Thyroid gland (tissue), 4 donors: Measurements from ENCODE around the gene MDN1. TPM values are rescaled to one million over a fixed set of nuclear protein-coding genes. Genes with fewer than 3 reads are reported as not detected.

Source experiments
- DNase-seq, 2 donors: peaks; one replicate each; pipeline ENCODE4 v3.0.0-alpha.2; 2019
- H3K27ac ChIP-seq, 3 donors: fragments of 200-600 bp; sonication (generic); 1 replicate in 2 of 3; 2 replicates in 1 of 3; pipeline ENCODE4 v1.5.1; 2016 to 2019; ENCODE audit warnings: mild to moderate bottlenecking in 1 of 3, moderate library complexity in 1 of 3
- H3K27me3 ChIP-seq: fragments of 200-600 bp; sonication (generic); one replicate; pipeline ENCODE4 v1.5.1; 2019
- H3K36me3 ChIP-seq, 2 donors: fragments of 200-600 bp; sonication (generic); one replicate each; pipeline ENCODE4 v1.5.1; 2016 to 2019
- H3K4me1 ChIP-seq, 2 donors: fragments of 200-600 bp; sonication (generic); one replicate each; pipeline ENCODE4 v1.5.1; 2017 to 2019
- H3K4me3 ChIP-seq, 3 donors: fragments of 200-600 bp; sonication (generic); replicated peaks in 1 of 3; 1 replicate in 2 of 3; 2 replicates in 1 of 3; pipeline ENCODE4 v1.5.1; 2016; ENCODE audit warnings: mild to moderate bottlenecking in 1 of 3
- H3K9me3 ChIP-seq: fragments of 200-600 bp; sonication (generic); one replicate; pipeline ENCODE4 v1.5.1; 2017
- POLR2A ChIP-seq, 2 donors: fragments of 450-650 bp; IDR thresholded peaks; one replicate each; pipeline ENCODE4 v1.6.1; 2017; ENCODE audit warnings: antibody characterized with exemption in 2 of 2, mild to moderate bottlenecking in 2 of 2, moderate library complexity in 1 of 2
- WGBS, 2 donors: methylation state at CpG; one replicate each; pipeline ENCODE4 v1.1.5; 2017; 5-methylcytosine and 5-hydroxymethylcytosine counted together
- intact Hi-C: fragments of 100-400 bp; cut with DNase I; formaldehyde crosslinking; loops from one replicate; pipeline ENCODE4 v1.15.1; 2023
- total RNA-seq, 4 donors: library from RNA; depleted of rRNA; stranded (reverse); fragments of >200 nt; gene quantifications; one replicate each; pipeline ENCODE4 v1.2.3, GENCODE V29; 2016
- TF ChIP-seq, protein P1 (sequence below), 6 experiments: fragments of 200-600 bp in 3 of 6; fragments of 450-650 bp in 3 of 6; sonication (generic) in 3 of 6; IDR thresholded peaks; one replicate each; pipeline ENCODE4 v1.5.1; 2016 to 2019; ENCODE audit warnings: antibody characterized with exemption in 6 of 6, mild to moderate bottlenecking in 2 of 6, inconsistent platforms in 1 of 6, moderate library complexity in 1 of 6

The MDN1 gene
- total RNA-seq, 4 donors from 2014 or later = 32.0 to 44.7 (median 40.1) TPM

GRCh38 chr6:89675949-89676748 lies 143.4 kb downstream of the MDN1 start:
- 72 to 79% methylated on average over 7 of the region's 7 CpGs for WGBS, 2 donors

DNA sequence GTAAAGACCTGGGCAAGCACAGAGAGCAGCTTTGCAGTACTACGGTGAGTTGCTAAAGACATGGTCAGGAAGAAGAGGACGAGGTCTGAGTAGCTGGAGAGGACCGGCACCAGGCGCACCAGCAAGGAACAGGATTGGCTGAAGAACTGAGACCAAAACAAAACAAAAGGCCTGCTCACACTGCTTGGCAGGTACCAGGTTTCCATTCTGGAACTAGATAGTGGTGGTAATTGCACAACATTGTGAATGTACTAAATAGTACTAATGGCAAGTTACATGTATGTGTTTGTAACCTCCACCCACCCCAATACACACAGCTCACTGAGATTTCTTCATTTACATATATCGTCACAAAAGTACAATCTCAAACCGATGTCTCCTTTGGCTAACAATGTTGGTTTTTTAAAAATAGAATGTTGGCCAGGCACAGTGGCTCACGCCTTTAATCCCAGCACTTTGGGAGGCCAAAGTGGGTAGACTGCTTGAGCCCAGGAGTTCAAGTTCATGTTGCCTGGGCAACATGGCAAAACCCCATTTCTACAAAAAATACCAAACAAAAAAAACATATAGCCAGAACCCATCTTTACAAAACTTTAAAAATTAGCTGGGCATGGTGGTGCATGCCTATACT lies 148.5 kb downstream of the MDN1 start:
- WGBS, 2 donors = 94 to 96% methylated on average over 7 of the region's 7 CpGs
- peaks cover 48 to 57% of the 10 kb centered on the region in 2 donors for H3K36me3 ChIP-seq
- DNase-seq = no peak
- H3K4me1 ChIP-seq = no peaks in the 10 kb centered on the region
- TF ChIP-seq POLR2A (IDR thresholded peaks at IDR 0.05) = no peak
- TF ChIP-seq, protein P1, sequence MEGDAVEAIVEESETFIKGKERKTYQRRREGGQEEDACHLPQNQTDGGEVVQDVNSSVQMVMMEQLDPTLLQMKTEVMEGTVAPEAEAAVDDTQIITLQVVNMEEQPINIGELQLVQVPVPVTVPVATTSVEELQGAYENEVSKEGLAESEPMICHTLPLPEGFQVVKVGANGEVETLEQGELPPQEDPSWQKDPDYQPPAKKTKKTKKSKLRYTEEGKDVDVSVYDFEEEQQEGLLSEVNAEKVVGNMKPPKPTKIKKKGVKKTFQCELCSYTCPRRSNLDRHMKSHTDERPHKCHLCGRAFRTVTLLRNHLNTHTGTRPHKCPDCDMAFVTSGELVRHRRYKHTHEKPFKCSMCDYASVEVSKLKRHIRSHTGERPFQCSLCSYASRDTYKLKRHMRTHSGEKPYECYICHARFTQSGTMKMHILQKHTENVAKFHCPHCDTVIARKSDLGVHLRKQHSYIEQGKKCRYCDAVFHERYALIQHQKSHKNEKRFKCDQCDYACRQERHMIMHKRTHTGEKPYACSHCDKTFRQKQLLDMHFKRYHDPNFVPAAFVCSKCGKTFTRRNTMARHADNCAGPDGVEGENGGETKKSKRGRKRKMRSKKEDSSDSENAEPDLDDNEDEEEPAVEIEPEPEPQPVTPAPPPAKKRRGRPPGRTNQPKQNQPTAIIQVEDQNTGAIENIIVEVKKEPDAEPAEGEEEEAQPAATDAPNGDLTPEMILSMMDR (IDR thresholded peaks at IDR 0.05) = no peak
- intact Hi-C loops = no loop called here
- H3K27ac ChIP-seq = no peak overlapping the region
- no peaks in the 10 kb centered on the region for H3K27me3 ChIP-seq
- no peak overlapping the region for H3K4me3 ChIP-seq
- no peaks in the 10 kb centered on the region for H3K9me3 ChIP-seq

More at GRCh38 chr6:89675949-89676748, 143.4 kb downstream of the MDN1 start:
- H3K4me3 ChIP-seq = no peak overlapping the region
- TF ChIP-seq POLR2A (IDR thresholded peaks at IDR 0.05) = no peak
- TF ChIP-seq, protein P1 (IDR thresholded peaks at IDR 0.05) = no peak
- no peak overlapping the region for H3K27ac ChIP-seq
- no peaks in the 10 kb centered on the region for H3K27me3 ChIP-seq
- no peaks in the 10 kb centered on the region for H3K9me3 ChIP-seq
- peaks cover 75 to 89% of the 10 kb centered on the region in 2 donors for H3K36me3 ChIP-seq
- H3K4me1 ChIP-seq = no peaks in the 10 kb centered on the region
- intact Hi-C loops = no loop called here
- no peak for DNase-seq

GRCh38 chr6:89669002-89669401 lies 150.6 kb downstream of the MDN1 start:
- intact Hi-C loops = no loop called here
- H3K27ac ChIP-seq = no peak overlapping the region
- 74 to 83% methylated on average over 6 of the region's 6 CpGs for WGBS, 2 donors

GRCh38 chr6:89667872-89668556 lies 151.6 kb downstream of the MDN1 start:
- intact Hi-C loops = no loop called here

More at GRCh38 chr6:89669002-89669401, 150.6 kb downstream of the MDN1 start:
- Histone ChIP-seq H3K4me3 (no peak overlapping the region), H3K4me1 (no peaks in the 10 kb centered on the region), H3K36me3 (peaks cover 42 to 46% of the 10 kb centered on the region in 2 donors), H3K27me3 (no peaks in the 10 kb centered on the region), H3K9me3 (no peaks in the 10 kb centered on the region)
- no peak for DNase-seq
- no peak for TF ChIP-seq POLR2A (IDR thresholded peaks at IDR 0.05)

DNA sequence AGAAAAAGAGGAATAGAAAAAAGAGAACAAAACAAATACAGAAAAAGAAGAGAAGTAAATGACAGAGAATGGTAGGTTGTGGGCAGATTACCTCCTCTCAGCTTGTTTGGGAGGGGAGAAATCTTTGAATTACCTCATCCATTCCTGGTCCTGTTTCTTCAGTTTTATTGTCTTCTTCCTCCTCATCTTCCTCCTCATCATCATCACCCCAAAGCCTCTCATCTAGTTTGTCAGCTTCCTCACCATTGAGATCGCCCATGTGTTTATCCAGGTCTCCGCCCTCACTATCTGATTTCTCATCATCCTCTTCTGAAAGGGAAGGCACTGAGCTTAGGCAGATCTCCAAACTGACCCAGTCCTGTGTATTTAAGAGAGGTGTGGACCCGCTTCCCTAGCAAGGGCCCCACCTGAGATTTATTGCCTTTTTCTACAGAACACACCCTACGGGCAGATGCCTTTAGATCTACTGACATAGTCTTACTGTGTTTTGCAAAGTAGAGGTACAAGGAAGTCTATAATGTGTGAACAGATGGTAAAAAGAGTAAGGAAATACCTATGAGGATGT lies 156.9 kb downstream of the MDN1 start:
- TF ChIP-seq, protein P1 (IDR thresholded peaks at IDR 0.05) = no peak
- TF ChIP-seq POLR2A (IDR thresholded peaks at IDR 0.05) = no peak

More at GRCh38 chr6:89667872-89668556, 151.6 kb downstream of the MDN1 start:
- H3K4me1 ChIP-seq = no peaks in the 10 kb centered on the region
- DNase-seq = no peak
- H3K27ac ChIP-seq = no peak overlapping the region
- TF ChIP-seq, protein P1 (IDR thresholded peaks at IDR 0.05) = no peak
- no peak for TF ChIP-seq POLR2A (IDR thresholded peaks at IDR 0.05)
- peaks cover 41 to 45% of the 10 kb centered on the region in 2 donors for H3K36me3 ChIP-seq
- no peak overlapping the region for H3K4me3 ChIP-seq
- H3K9me3 ChIP-seq = no peaks in the 10 kb centered on the region
- H3K27me3 ChIP-seq = no peaks in the 10 kb centered on the region
- 92 to 93% methylated on average over 5 of the region's 5 CpGs for WGBS, 2 donors

More for the DNA sequence above, 156.9 kb downstream of the MDN1 start:
- Histone ChIP-seq H3K9me3 (no peaks in the 10 kb centered on the region), H3K27me3 (no peaks in the 10 kb centered on the region), H3K27ac (no peak overlapping the region), H3K36me3 (peaks cover 47 to 54% of the 10 kb centered on the region in 2 donors), H3K4me1 (no peaks in the 10 kb centered on the region), H3K4me3 (no peak overlapping the region)
- DNase-seq = no peak
- intact Hi-C loops = no loop called here
- WGBS, 2 donors = 95 to 98% methylated on average over 4 of the region's 4 CpGs
